Breast epithelium (tissue), 4 donors: ENCODE measurements around the gene SIT1. TPM values are rescaled to one million over a fixed set of nuclear protein-coding genes. Genes with fewer than 3 reads are reported as not detected.

Source experiments
- DNase-seq, 2 donors: peaks; one replicate each; pipeline ENCODE4 v3.0.0-alpha.2; 2019; ENCODE audit warnings: low spot score in 2 of 2
- H3K27ac ChIP-seq, 2 donors: fragments of 200-600 bp; sonication (generic) in 1 of 2; one replicate each; pipeline ENCODE4 v1.5.1; 2016 to 2019; ENCODE audit warnings: mild to moderate bottlenecking in 1 of 2
- H3K27me3 ChIP-seq, 2 donors: fragments of 200-600 bp; sonication (generic) in 1 of 2; one replicate each; pipeline versions ENCODE4 v1.5.1 to v1.6.0; 2017 to 2019; ENCODE audit warnings: control low read depth in 1 of 2, mild to moderate bottlenecking in 1 of 2
- H3K36me3 ChIP-seq: fragments of 200-600 bp; one replicate; pipeline ENCODE4 v1.5.1; 2019
- H3K4me1 ChIP-seq, 2 donors: fragments of 200-600 bp; sonication (generic); one replicate each; pipeline ENCODE4 v1.5.1; 2016 to 2019; ENCODE audit warnings: control low read depth in 1 of 2
- H3K4me3 ChIP-seq, 3 donors: fragments of 200-600 bp; sonication (generic); 1 replicate in 2 of 3; 2 replicates in 1 of 3; pipeline ENCODE4 v1.5.1; 2016 to 2019; ENCODE audit warnings: mild to moderate bottlenecking in 3 of 3, moderate library complexity in 2 of 3
- H3K9me3 ChIP-seq, 2 donors: fragments of 200-600 bp; sonication (generic) in 1 of 2; one replicate each; pipeline ENCODE4 v1.5.1; 2016 to 2019; ENCODE audit warnings: control low read depth in 1 of 2
- CTCF ChIP-seq, 3 donors: fragments of 450-650 bp; IDR thresholded peaks; one replicate each; pipeline ENCODE4 v1.5.1; 2016 to 2017; ENCODE audit warnings: antibody characterized with exemption in 3 of 3, mild to moderate bottlenecking in 3 of 3, moderate library complexity in 3 of 3
- POLR2A ChIP-seq: fragments of 450-650 bp; IDR thresholded peaks from one replicate; pipeline ENCODE4 v1.6.1; 2016; ENCODE audit warnings: antibody characterized with exemption, mild to moderate bottlenecking, moderate library complexity
- POLR2AphosphoS5 ChIP-seq, 3 donors: sonication (generic); formaldehyde crosslinking; IDR thresholded peaks; one replicate each; pipeline ENCODE4 v1.6.1; 2017; ENCODE audit warnings: antibody characterized with exemption in 3 of 3
- intact Hi-C: fragments of 100-400 bp; cut with DNase I; formaldehyde crosslinking; loops from one replicate; pipeline ENCODE4 v1.15.1; 2023; ENCODE audit warnings: low total_unique reads
- total RNA-seq, 3 donors: library from RNA; depleted of rRNA; stranded (reverse); fragments of >200 nt; gene quantifications; one replicate each; pipeline ENCODE4 v1.1.0, GENCODE V29; 2016

SIT1 gene
- total RNA-seq, 3 donors from 2014 or later: 1.2 to 3.2 (median 1.3) TPM

DNA sequence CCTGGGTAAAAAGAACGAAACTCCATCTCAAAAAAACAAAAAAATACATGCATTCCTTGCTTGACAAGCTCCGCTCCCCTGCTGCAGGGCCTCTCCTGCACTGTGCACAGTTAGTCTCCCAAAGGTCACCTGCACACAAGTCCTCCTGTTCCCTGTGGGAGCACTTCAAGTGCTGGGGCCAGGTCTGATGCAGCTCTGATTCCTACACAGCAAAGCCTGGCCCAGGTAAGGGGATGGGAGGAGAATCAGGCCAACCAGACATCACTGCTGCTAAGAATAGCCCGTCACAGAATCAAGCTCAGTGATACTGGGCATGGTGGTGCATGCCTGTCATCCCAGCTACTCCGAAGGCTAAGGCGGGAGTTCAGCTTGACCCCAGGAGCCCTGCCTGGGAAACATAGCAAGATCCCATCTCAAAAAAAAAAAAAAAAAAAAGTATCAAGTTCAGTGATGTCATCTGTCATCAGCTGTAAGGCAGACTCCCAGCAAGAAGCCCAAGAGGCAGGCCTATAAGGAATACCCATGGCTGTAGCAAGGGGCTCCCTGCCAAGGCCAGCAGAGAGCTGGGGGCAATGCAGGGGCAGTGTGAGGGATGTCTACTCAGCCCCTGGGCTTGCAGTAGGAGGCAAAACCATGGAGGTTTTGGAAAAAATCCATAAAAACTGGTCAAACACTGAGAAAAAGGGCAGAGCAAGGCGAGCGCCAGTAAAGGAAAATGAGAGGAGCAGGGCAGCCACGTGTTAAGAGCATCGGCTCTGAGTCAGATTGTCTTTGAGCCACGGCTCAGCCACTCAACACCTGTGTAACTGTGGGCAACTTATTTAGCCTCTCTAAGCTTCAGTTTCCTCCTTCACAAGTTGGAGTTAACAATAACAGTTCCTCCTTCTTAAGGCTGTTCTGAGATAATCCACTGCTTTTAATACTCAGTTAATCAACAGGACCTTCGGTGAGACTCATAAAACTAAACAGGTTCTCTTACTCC is 35.8 kb upstream of the SIT1 start:
- peaks cover 0 to 3% of the 10 kb centered on the region in 2 donors for H3K4me1 ChIP-seq
- no peaks in the 10 kb centered on the region for H3K36me3 ChIP-seq
- H3K4me3 ChIP-seq: peak overlapping the region; percentile 55 to 81 (median 68)
- H3K27me3 ChIP-seq: no peaks in the 10 kb centered on the region
- H3K27ac ChIP-seq: peak overlapping the region; percentile 92 to 94
- DNase-seq: no peak
- no peaks in the 10 kb centered on the region for H3K9me3 ChIP-seq
- TF ChIP-seq CTCF (IDR thresholded peaks at IDR 0.05) (no peak), POLR2A (no peak), POLR2AphosphoS5 (IDR thresholded peaks at IDR 0.05) (no peak)
- intact Hi-C loops: no loop called here

DNA sequence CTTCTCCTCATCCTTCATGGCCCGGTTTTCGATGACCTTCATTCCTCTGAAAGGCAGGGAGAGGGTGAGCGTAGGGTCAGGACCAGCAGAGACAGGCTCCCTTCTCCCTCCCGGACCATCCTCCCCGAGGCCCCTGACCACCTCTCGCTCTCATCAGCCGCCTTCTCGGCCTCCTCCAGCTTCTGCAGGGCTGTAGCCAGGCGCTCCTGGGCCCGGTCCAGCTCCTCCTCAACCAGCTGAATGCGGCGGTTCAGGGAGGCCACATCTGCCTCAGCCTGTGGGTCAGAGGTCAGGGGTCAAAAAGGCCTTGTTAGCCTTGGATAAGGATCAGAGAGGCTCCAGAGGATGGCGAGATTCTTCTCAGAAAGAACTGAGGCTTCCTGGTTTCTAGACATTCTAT is 34.8 kb upstream of the SIT1 start:
- TF ChIP-seq POLR2A: no peak
- no peak for TF ChIP-seq POLR2AphosphoS5 (IDR thresholded peaks at IDR 0.05)
- TF ChIP-seq CTCF (IDR thresholded peaks at IDR 0.05): no peak
- H3K27ac ChIP-seq: peak overlapping the region; percentile 36 to 63
- H3K4me3 ChIP-seq: peak overlapping the region; percentile 7 to 81 (median 39)
- no peaks in the 10 kb centered on the region for H3K9me3 ChIP-seq
- H3K4me1 ChIP-seq: peaks cover 0 to 3% of the 10 kb centered on the region in 2 donors
- intact Hi-C loops: no loop called here
- no peak for DNase-seq
- no peaks in the 10 kb centered on the region for H3K27me3 ChIP-seq
- no peaks in the 10 kb centered on the region for H3K36me3 ChIP-seq

DNA sequence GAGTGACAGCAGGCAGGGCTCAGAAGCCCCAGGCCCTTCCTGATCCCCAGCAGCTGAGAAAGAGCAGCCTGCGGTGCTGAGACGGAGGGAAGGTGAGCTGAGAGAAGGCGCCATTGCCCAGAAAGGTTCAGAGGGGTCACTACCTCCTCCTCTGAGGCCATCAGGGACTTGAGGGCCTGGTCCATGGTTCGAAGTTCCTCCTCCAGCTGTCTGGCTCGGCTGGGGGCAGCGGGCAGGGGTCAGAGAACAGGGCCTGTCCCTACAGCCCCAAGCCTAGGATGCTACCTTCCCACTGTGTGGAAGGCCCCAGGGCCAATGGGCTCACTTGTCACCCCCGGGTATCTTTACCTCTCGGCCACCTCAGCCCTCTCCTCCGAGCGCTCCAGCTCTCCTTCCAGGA is 34.2 kb upstream of the SIT1 start:
- Histone ChIP-seq H3K9me3 (no peaks in the 10 kb centered on the region), H3K27ac (peak overlapping the region; percentile 36 to 63), H3K27me3 (no peaks in the 10 kb centered on the region), H3K36me3 (no peaks in the 10 kb centered on the region), H3K4me1 (peaks cover 0 to 3% of the 10 kb centered on the region in 2 donors), H3K4me3 (peak overlapping the region in 2 of 3 donors; percentile 7 to 39)
- intact Hi-C loops: no loop called here
- no peak for DNase-seq
- TF ChIP-seq POLR2A: no peak
- TF ChIP-seq POLR2AphosphoS5 (IDR thresholded peaks at IDR 0.05): no peak
- no peak for TF ChIP-seq CTCF (IDR thresholded peaks at IDR 0.05)

GRCh38 chr9:35683323-35683722 is 32.6 kb upstream of the SIT1 start:
- TF ChIP-seq POLR2A: no peak
- TF ChIP-seq POLR2AphosphoS5 (IDR thresholded peaks at IDR 0.05): no peak
- no peak for TF ChIP-seq CTCF (IDR thresholded peaks at IDR 0.05)
- Histone ChIP-seq H3K4me1 (no peaks in the 10 kb centered on the region), H3K4me3 (no peak overlapping the region), H3K9me3 (no peaks in the 10 kb centered on the region), H3K36me3 (no peaks in the 10 kb centered on the region), H3K27me3 (no peaks in the 10 kb centered on the region), H3K27ac (no peak overlapping the region)
- intact Hi-C loops: no loop called here
- DNase-seq: no peak
